22Rv1 (cell line): ENCODE data around the gene PLXNA4.

ENCODE experiments used
- ZFX ChIP-seq: fragments of 450-650 bp; IDR thresholded peaks from 2 replicates; pipeline ENCODE4 v1.6.1; 2017; ENCODE audit warnings: antibody characterized with exemption, borderline replicate concordance
- TF ChIP-seq, protein P1 (sequence below): fragments of 450-650 bp; IDR thresholded peaks from 2 replicates; pipeline ENCODE4 v1.5.1; 2017; ENCODE audit warnings: mild to moderate bottlenecking

DNA sequence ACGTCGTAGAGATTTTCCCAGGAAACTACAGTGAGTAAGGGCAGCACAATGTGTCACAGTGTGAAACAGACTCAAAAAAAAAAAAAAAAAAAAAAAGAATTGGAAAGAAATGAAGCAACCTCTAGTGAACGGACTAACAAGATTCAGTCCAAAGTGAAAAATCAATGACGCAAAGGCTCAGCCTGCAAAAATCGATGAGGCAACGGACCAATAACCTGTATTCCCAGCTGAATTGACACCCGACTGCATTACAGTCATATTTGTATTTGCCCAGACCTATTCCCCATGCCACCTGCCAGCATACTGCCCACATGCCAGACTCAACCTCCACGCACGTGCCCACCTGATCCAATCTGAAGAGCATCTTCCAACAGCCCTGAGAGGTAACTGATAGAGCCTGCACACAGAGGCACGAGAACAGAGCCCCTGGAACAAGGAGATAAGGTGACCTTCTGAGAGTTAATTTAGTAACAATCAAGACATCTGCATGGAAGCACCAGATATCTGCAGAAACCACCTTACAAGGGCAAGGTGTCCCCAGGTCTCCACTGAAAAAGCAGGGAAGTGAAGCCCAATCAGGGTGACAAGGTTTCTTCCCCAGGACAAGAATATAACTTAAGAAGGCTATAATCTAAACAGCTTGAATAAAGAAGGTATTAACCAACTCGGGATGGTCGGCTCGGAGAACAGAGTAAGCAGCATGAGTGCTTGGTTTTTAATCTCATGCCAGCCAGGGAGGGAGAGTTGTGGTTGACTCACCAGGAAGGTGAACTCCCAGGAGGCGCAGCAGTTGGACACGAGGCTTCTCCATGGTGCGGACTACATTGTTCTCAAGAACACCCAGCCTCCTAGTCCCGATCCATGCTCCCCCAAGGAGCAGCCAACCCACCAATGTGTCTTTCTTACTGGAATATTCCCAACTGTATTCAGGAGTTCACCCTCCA lies 48.5 kb downstream of the PLXNA4 start:
- TF ChIP-seq, protein P1, sequence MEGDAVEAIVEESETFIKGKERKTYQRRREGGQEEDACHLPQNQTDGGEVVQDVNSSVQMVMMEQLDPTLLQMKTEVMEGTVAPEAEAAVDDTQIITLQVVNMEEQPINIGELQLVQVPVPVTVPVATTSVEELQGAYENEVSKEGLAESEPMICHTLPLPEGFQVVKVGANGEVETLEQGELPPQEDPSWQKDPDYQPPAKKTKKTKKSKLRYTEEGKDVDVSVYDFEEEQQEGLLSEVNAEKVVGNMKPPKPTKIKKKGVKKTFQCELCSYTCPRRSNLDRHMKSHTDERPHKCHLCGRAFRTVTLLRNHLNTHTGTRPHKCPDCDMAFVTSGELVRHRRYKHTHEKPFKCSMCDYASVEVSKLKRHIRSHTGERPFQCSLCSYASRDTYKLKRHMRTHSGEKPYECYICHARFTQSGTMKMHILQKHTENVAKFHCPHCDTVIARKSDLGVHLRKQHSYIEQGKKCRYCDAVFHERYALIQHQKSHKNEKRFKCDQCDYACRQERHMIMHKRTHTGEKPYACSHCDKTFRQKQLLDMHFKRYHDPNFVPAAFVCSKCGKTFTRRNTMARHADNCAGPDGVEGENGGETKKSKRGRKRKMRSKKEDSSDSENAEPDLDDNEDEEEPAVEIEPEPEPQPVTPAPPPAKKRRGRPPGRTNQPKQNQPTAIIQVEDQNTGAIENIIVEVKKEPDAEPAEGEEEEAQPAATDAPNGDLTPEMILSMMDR, result no peak
- no peak for TF ChIP-seq ZFX
